Stimulated activated CD4-positive, alpha-beta T cell treated with anti-CD3 and anti-CD28 coated beads, Interleukin-12 subunit alpha, Interleukin-12 subunit beta, amount 100 ng/mL, for 4 hours (primary cell): ENCODE results near the gene CAVIN2.
"Not testable (repeated sequence)": the region's sequence is repeated elsewhere in the genome, so short reads cannot be mapped to it uniquely, and the experiment has no call there.

Source experiments
- DNase-seq: peaks from one replicate; pipeline ENCODE4 v3.0.0-alpha.2; 2020

CAVIN2 gene

DNA sequence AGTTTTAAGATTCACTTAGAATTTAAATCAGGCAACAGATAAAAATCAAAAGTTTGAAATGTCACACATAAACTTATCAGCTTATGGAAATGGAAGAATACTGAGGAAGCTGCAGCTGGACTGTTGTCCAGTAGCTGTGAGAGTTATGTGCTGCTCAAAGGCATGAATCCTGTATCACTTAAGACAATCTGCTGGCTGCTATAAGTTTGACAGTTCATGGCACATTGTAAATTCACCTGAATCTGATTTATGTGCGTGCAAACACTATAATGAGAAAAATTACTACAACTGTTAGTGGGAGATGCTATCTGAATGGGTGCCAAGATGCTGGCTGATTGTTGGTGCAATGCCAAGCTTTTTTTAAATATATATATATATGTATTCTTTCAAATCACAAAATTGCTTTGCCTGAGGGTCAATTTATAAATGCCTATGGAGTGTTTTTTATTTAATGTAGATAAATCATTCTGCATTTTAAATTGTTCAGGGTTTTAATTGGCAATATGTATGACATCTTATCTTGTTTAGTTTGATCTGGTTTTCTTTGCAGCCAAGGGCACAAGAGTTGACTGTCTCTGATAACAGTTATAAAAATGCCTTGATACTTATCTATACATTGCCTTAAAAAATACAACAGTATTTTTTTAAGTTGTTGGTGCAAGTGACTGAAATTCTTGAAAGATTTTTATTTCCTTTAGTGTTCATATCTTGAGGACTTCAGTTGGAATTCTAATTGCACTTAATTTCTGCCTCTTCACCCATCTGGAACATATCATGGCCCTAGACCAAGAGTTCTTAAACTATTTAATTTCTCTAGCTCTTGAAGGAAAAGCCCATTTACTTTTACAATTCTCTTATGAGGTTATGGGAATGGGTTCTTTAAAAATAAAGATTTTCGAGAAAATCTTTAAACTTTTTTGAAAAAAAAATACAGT, 48.7 kb downstream of the CAVIN2 start:
- DNase-seq, result no peak

DNA sequence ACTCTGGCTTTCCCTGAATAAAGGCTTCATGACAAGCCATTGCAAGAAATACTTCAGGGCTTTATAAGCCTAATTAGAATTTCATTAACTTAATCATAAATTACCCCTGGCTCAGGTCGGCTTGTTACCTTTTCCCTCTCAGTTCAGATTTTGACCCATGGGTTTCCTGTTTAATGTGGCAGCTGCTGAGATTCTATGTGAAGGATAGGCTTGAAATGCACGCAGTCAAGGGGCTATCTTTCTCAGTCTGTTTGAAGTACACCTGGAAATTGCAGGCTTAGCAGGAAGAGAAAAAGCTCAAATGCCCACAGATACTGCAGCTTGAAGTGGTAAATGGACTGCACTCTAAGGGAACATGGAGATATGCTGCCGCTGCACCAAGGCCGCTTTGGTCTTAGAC, 49.4 kb downstream of the CAVIN2 start:
- DNase-seq, result no peak

DNA sequence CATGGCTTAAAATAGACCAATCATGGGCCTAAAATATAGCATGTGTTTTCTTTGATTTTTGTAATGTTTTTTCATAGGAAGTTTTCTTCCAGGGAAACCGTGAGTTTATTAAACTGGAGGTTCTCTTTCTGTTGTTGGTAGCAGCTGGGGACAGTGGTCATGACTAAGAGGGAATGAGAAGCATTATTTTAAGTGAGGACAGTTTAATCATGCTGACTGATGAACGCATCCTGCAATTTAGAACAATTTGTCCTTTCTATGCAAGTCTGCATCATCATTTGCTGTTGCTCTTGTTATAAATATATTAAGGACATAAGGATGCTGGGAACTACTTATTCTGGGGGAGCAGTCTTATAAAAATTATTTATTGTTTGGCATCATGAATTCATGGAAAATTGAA, 51.2 kb downstream of the CAVIN2 start:
- no peak for DNase-seq

DNA sequence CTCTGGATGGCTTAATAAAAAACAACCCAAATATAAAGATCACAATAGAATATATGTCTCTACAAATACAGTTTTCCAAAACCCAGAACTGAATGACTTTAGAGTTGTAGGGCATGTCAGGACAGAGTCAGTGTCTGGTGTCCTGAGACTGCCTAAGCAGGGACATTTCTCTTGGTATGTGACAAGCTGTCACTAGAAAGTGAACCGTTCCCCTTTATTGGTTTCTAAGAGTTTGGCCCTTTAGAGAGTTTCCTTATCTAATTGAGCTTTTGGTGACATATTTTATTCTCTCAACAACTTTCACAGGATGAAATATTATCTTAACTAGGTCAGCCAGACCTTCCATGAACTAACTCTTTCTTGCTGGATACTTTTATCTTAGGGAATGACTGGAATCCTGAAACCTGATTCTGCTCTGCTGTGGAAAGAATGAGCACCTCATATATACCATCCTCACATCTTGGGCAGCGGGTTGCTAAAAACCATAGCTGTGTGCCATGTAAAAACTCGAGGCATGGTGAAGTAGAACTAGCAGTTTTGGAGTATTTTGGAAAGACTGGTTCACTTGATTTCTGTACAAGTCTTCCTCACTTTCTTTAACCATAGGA, 54.8 kb downstream of the CAVIN2 start:
- no peak for DNase-seq

DNA sequence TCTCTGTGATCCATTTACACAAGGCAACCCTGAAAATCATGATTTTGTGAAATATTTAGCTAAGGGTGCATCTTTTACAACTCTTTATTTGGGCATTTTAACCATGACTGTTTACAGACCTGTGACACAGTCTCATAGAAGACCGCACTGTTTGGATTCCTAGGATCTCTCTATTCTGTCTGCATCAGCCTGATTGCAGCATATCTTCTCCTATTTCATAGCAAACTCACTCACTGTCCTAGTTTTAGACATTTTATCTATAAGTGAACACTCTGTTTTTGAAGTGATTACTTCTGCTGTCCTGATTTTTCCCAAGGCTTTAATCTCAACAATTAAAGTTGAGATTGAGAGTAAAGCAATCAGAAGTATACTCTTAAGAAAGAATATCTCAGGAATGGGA, 56.2 kb downstream of the CAVIN2 start:
- no peak for DNase-seq

DNA sequence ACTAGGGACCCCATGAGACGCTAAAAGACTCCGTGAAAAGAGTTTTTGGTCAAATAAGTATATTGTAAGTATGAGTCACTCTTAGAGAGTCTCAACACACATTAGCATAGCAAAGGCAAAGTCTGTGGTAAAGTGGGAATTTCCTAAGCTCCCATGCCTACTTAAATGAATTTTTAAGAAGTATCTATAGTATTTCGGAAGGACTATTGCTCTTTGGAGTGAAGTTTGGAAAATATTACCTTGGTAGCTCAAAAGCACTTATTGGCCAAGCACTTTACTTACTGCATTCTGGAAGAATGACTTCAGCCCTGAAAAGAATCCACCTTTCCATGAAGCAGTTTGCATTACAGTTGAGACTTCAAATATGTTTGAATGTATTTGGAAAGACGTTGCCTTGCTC, 57.1 kb downstream of the CAVIN2 start:
- no peak for DNase-seq

DNA sequence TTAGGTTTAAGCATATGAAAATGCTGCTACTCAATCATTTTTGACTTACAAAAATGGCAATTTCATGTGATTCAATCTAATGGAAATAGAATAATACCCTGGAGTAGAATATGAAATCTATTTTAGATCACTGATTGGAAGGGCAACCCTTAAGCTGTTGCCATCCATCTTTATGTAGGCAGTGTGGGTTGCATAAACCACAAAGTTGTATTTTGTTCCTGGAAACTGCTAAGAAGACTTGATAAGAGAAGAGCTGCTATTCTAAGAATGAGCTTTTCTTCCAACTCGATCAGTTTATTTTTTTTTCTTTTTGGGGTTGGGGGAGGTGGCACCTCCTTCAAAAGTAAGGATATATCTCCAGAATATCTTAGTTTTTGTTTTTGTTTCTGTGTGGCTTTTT, 60.2 kb downstream of the CAVIN2 start:
- DNase-seq, result no peak

DNA sequence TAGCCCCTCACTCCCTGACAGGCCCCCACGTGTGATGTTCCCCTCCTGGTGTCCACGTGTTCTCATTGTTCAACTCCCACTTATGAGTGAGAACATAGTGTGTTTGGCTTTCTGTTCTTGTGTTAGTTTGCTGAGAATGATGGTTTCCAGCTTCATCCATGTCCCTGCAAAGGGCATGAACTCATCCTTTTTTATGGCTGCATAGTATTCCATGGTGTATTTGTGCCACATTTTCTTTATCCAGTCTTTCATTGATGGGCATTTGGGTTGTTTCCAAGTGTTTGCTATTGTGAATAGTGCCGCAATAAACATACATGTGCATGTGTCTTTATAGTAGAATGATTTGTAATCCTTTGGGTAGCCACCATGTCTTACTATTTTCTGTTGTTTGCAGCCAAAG, 61.2 kb downstream of the CAVIN2 start:
- DNase-seq, result not testable (repeated sequence)
